GM21825 (cell line): ENCODE measurements around the gene ZNF256.

Experiments
- ATAC-seq: cut with Tn5 transposase; IDR thresholded peaks from one replicate; pipeline ENCODE4 v1.9.1; 2021; ENCODE audit warnings: mild to moderate bottlenecking, moderate library complexity; ENCODE audit not compliant: unreplicated experiment

Gene ZNF256

DNA sequence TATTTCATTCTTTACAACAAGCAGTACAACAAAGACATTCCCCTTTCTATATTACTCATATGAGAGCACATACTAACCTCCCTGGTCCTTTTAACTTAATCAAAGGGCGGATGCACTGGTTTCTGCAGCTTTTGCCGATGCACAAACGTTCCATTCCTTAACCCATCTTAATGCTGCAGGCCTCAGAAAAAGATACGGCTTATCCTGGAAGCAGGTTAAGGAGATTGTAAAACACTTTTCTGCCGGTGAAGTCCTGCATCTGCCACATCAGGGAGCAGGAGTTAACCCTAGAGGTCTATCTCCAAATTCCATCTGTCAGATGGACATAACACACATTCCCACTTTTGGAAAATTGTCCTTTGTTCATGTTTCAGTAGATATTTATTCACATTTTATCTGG lies 47.2 kb downstream of the ZNF256 start:
- no peak for ATAC-seq
